Lung (tissue), 12 donors: Measurements from ENCODE around the gene GARIN5A. TPM values are rescaled to one million over a fixed set of nuclear protein-coding genes. Genes with fewer than 3 reads are reported as not detected.

Experiments used
- ATAC-seq: fragments of 200-7000 bp; cut with Tn5 transposase; one replicate; pipeline ENCODE4 v1.9.1; 2020; ENCODE audit warnings: moderate number of reproducible peaks; ENCODE audit not compliant: insufficient read depth, low FRiP score
- DNase-seq, 3 donors: peaks; one replicate each; pipeline ENCODE4 v3.0.0-alpha.2; 2013 to 2017
- H3K27ac ChIP-seq, 2 donors: one replicate each; pipeline ENCODE4 v1.5.1; 2013; ENCODE audit warnings: mild to moderate bottlenecking in 2 of 2, moderate library complexity in 2 of 2, control low read depth in 1 of 2, inconsistent platforms in 1 of 2, low read depth in 1 of 2, low read length in 1 of 2
- H3K27me3 ChIP-seq, 3 donors: one replicate each; pipeline ENCODE4 v1.5.1; 2013; ENCODE audit warnings: low read length in 2 of 3; ENCODE audit not compliant: control insufficient read depth in 3 of 3, insufficient read depth in 3 of 3
- H3K36me3 ChIP-seq, 4 donors: one replicate each; pipeline ENCODE4 v1.5.1; 2013; ENCODE audit warnings: low read length in 4 of 4, mild to moderate bottlenecking in 1 of 4, moderate library complexity in 1 of 4; ENCODE audit not compliant: control insufficient read depth in 4 of 4, insufficient read depth in 4 of 4
- H3K4me1 ChIP-seq, 5 donors: one replicate each; pipeline ENCODE4 v1.5.1; 2013; ENCODE audit warnings: low read length in 5 of 5, mild to moderate bottlenecking in 2 of 5, moderate library complexity in 1 of 5; ENCODE audit not compliant: control insufficient read depth in 5 of 5, insufficient read depth in 5 of 5
- H3K4me3 ChIP-seq: one replicate; pipeline ENCODE4 v1.5.1; 2013; ENCODE audit warnings: mild to moderate bottlenecking, control low read depth, moderate library complexity
- H3K9ac ChIP-seq, 2 donors: one replicate each; pipeline ENCODE4 v1.5.1; 2013; ENCODE audit warnings: low read length in 2 of 2, control low read depth in 1 of 2; ENCODE audit not compliant: insufficient read depth in 1 of 2
- H3K9me3 ChIP-seq, 4 donors: one replicate each; pipeline ENCODE4 v1.5.1; 2013; ENCODE audit warnings: low read length in 3 of 4, mild to moderate bottlenecking in 1 of 4, moderate library complexity in 1 of 4; ENCODE audit not compliant: control insufficient read depth in 4 of 4, insufficient read depth in 3 of 4
- CTCF ChIP-seq: IDR thresholded peaks from 2 replicates; pipeline ENCODE4 v1.5.1; 2012; ENCODE audit warnings: mild to moderate bottlenecking; ENCODE audit errors: control extremely low read depth, extremely low read depth
- whole genome bisulfite sequencing, 2 donors: extraction: QIAGEN DNeasy Blood & Tissue Kit; methylation state at CpG; one replicate each; pipeline ENCODE4 v1.1.7; 2013; 5-methylcytosine and 5-hydroxymethylcytosine counted together
- polyA plus RNA-seq, 2 donors: library from polyadenylated mRNA; stranded (reverse); fragments of 200-250 nt; gene quantifications; one replicate each; pipeline ENCODE4 v1.2.1, GENCODE V29; 2013
- total RNA-seq, 2 donors: library from RNA; depleted of rRNA in 1 of 2; stranded (reverse); fragments of >200 nt in 1 of 2; gene quantifications; one replicate each; pipeline ENCODE4 v1.2.1, GENCODE V29; 2014 to 2021
- donor health status: control.
- donor health status: control.
- donor health status: Bipolar disorder and iron deficiency.
- donor health status: healthy.
- donor health status: DM: yes; HTN: yes; CAD: no.

GARIN5A gene
- total and polyA plus RNA-seq, 4 donors, result 1.7 to 5.0 (median 2.4) TPM

GRCh38 chr19:50489461-50490011 lies 12.9 kb upstream of the GARIN5A start:
- TF ChIP-seq CTCF, result no peak
- ATAC-seq, result no peak
- DNase-seq, result no peak
- 52 to 58% methylated on average over 22 to 24 of the region's 24 CpGs for WGBS, 2 donors
- H3K4me3 ChIP-seq, result no peak overlapping the region
- no peak overlapping the region for H3K9ac ChIP-seq
- peaks cover 0 to 13% (median 0%) of the 10 kb centered on the region in 5 donors for H3K4me1 ChIP-seq
- H3K9me3 ChIP-seq, result peaks cover 0 to 2% (median 0%) of the 10 kb centered on the region in 4 donors
- no peak overlapping the region for H3K27ac ChIP-seq
- H3K27me3 ChIP-seq, result peaks cover 0 to 31% (median 19%) of the 10 kb centered on the region in 3 donors
- H3K36me3 ChIP-seq, result peaks cover 0 to 2% (median 0%) of the 10 kb centered on the region in 4 donors

GRCh38 chr19:50488389-50489194 lies 11.9 kb upstream of the GARIN5A start:
- Histone ChIP-seq H3K4me1 (peaks cover 0 to 13% (median 0%) of the 10 kb centered on the region in 5 donors), H3K27me3 (peaks cover 0 to 31% (median 19%) of the 10 kb centered on the region in 3 donors), H3K9ac (no peak overlapping the region), H3K9me3 (peaks cover 0 to 2% (median 0%) of the 10 kb centered on the region in 4 donors), H3K27ac (no peak overlapping the region), H3K4me3 (no peak overlapping the region), H3K36me3 (peaks cover 0 to 2% (median under 1%) of the 10 kb centered on the region in 4 donors)
- no peak for TF ChIP-seq CTCF
- 11 to 26% methylated on average over 13 of the region's 13 CpGs for WGBS, 2 donors
- ATAC-seq (no peak), DNase-seq (peak in 1 of 3 donors; percentile 13)

- H3K27ac ChIP-seq, result no peak overlapping the region
- H3K4me3 ChIP-seq, result no peak overlapping the region
- 74 to 76% methylated on average over 18 of the region's 18 CpGs for WGBS, 2 donors
- peak in 1 of 3 donors; percentile 23 for DNase-seq
- H3K9me3 ChIP-seq, result peaks cover 0 to 2% (median 0%) of the 10 kb centered on the region in 4 donors
- no peak for TF ChIP-seq CTCF
- ATAC-seq, result no peak
- H3K4me1 ChIP-seq, result peaks cover 0 to 8% (median 0%) of the 10 kb centered on the region in 5 donors
- H3K36me3 ChIP-seq, result peaks cover 0 to 12% (median under 1%) of the 10 kb centered on the region in 4 donors
- H3K9ac ChIP-seq, result no peak overlapping the region
- H3K27me3 ChIP-seq, result peaks cover 0 to 19% (median 18%) of the 10 kb centered on the region in 3 donors
Observed at GRCh38 chr19:50486823-50487515, 10.3 kb upstream of the GARIN5A start.
